Activated naive CD4-positive, alpha-beta T cell treated with anti-CD3 and anti-CD28 coated beads, Interleukin-2, amount 10 ng/mL, durations not matched to agents 7 days and 5 days (primary cell): ENCODE measurements around the gene BATF2.
"Not testable (repeated sequence)": the region's sequence is repeated elsewhere in the genome, so short reads cannot be mapped to it uniquely, and the experiment has no call there.

Experiments
- CTCF ChIA-PET: fragments of 350-600 bp; sonication (Branson Sonifier 250); formaldehyde crosslinking; loops from one replicate; lab custom pipeline; 2021; ENCODE audit warnings: antibody characterized with exemption; lab: Charles Lee
- DNase-seq: peaks from one replicate; pipeline ENCODE4 v3.0.0-alpha.2; 2020
- H3K27ac Mint-ChIP-seq: one replicate; pipeline ENCODE4 v1.8.0; 2021; ENCODE audit warnings: mild to moderate bottlenecking, moderate library complexity, mixed read lengths
- H3K27me3 Mint-ChIP-seq: one replicate; pipeline ENCODE4 v1.8.0; 2021; ENCODE audit warnings: mild to moderate bottlenecking, mixed read lengths
- H3K36me3 Mint-ChIP-seq: one replicate; pipeline ENCODE4 v1.8.0; 2021; ENCODE audit warnings: mixed read lengths
- H3K4me1 Mint-ChIP-seq: one replicate; pipeline ENCODE4 v1.8.0; 2021; ENCODE audit warnings: mixed read lengths
- H3K4me3 Mint-ChIP-seq: one replicate; pipeline ENCODE4 v1.8.0; 2021; ENCODE audit warnings: mild to moderate bottlenecking, moderate library complexity, mixed read lengths
- H3K9me3 Mint-ChIP-seq: one replicate; pipeline ENCODE4 v1.8.0; 2021; ENCODE audit warnings: mixed read lengths

Gene BATF2

DNA sequence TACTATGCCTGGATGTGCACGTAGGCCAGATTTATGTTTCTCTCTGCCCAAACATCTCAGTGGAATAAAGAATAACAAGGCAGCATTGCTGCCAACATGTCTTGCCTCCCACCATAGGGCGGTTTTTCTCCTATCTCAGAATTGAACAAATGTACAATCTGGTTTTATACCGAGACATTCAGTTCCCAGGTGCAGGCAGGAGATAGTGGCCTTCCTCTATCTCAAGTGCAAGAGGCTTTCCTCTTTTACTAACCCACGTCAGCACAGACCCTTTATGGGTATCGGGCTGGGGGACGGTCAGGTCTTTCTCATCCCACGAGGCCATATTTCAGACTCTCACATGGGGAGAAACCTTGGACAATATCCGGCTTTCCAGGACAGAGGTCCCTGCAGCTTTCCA lies 26.7 kb upstream of the BATF2 start:
- H3K4me3 Mint-ChIP-seq, H3K27me3 Mint-ChIP-seq, H3K9me3 Mint-ChIP-seq, CTCF ChIA-PET, H3K36me3 Mint-ChIP-seq, DNase-seq, H3K27ac Mint-ChIP-seq: not testable (repeated sequence)
- peaks cover 16% of the 10 kb centered on the region for H3K4me1 Mint-ChIP-seq

- CTCF ChIA-PET = no interaction called here
- no peaks in the 10 kb centered on the region for H3K9me3 Mint-ChIP-seq
- peaks cover 5% of the 10 kb centered on the region for H3K4me1 Mint-ChIP-seq
- H3K27ac Mint-ChIP-seq = no peak overlapping the region
- H3K4me3 Mint-ChIP-seq = no peak overlapping the region
- DNase-seq = no peak
- H3K36me3 Mint-ChIP-seq = peaks cover 19% of the 10 kb centered on the region
- H3K27me3 Mint-ChIP-seq = no peaks in the 10 kb centered on the region
These were observed 24.7 kb upstream of the BATF2 start for GRCh38 chr11:65021509-65021908.

GRCh38 chr11:65021003-65021402 lies 24.2 kb upstream of the BATF2 start:
- no peak overlapping the region for H3K4me3 Mint-ChIP-seq
- no peaks in the 10 kb centered on the region for H3K9me3 Mint-ChIP-seq
- CTCF ChIA-PET = no interaction called here

GRCh38 chr11:65019824-65020223 lies 23.1 kb upstream of the BATF2 start:
- no peaks in the 10 kb centered on the region for H3K27me3 Mint-ChIP-seq
- H3K27ac Mint-ChIP-seq = no peak overlapping the region
- no peak overlapping the region for H3K4me3 Mint-ChIP-seq
- H3K36me3 Mint-ChIP-seq = peaks cover 25% of the 10 kb centered on the region
- DNase-seq = no peak
- CTCF ChIA-PET = no interaction called here
- no peaks in the 10 kb centered on the region for H3K9me3 Mint-ChIP-seq
- H3K4me1 Mint-ChIP-seq = peaks cover 20% of the 10 kb centered on the region

More at GRCh38 chr11:65021003-65021402, 24.2 kb upstream of the BATF2 start:
- Mint-ChIP-seq H3K36me3 (peaks cover 23% of the 10 kb centered on the region), H3K27ac (no peak overlapping the region), H3K27me3 (no peaks in the 10 kb centered on the region), H3K4me1 (peaks cover 9% of the 10 kb centered on the region)
- no peak for DNase-seq

- no peaks in the 10 kb centered on the region for H3K9me3 Mint-ChIP-seq
- H3K27ac Mint-ChIP-seq = no peak overlapping the region
- CTCF ChIA-PET = interaction anchor here (0.7 to 0.8 kb wide), 2 partner anchors 18 to 100 kb away, joined by 3 read pairs; partner anchors contain the start of gene ZNHIT2
- no peak for DNase-seq
- H3K36me3 Mint-ChIP-seq = peaks cover 25% of the 10 kb centered on the region
- H3K4me3 Mint-ChIP-seq = no peak overlapping the region
- H3K27me3 Mint-ChIP-seq = peaks cover 4% of the 10 kb centered on the region
- H3K4me1 Mint-ChIP-seq = peaks cover 30% of the 10 kb centered on the region
These were observed 21.2 kb upstream of the BATF2 start for GRCh38 chr11:65017937-65018336.

DNA sequence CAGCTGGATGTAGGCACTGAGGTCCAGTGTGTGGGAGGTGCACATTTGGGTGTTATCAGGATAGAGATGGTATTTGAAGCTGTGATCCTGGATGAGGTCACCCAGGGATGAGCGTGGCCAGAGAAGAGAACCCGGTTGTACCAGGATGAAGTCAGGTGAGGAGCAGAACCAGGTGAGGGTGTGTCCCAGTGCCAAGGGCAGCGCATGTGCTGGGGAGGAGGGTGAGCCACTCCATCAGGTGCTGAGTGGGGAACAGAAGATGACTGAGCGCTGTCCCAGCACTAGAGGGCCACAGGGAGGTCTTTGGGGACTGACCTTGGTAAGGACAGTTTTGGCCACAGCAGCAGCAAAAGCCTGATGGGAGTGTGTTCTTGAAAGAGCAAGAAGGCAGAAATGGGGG lies 19.9 kb upstream of the BATF2 start:
- Mint-ChIP-seq H3K9me3 (no peaks in the 10 kb centered on the region), H3K4me1 (peaks cover 32% of the 10 kb centered on the region), H3K36me3 (peaks cover 19% of the 10 kb centered on the region), H3K27ac (peak overlapping the region; percentile 17), H3K27me3 (peaks cover 7% of the 10 kb centered on the region), H3K4me3 (peak overlapping the region; percentile 9)
- DNase-seq = no peak
- CTCF ChIA-PET = no interaction called here

GRCh38 chr11:65014726-65015227 lies 18.0 kb upstream of the BATF2 start:
- CTCF ChIA-PET = interaction anchor here (0.6 to 6.6 kb wide), 19 partner anchors 12 to 310 kb away, joined by 3 to 42 read pairs (median 4); partner anchors contain the start of genes CDC42BPG, MAJIN, SAC3D1 and SNX15
- H3K27me3 Mint-ChIP-seq = peaks cover 15% of the 10 kb centered on the region
- peaks cover 32% of the 10 kb centered on the region for H3K4me1 Mint-ChIP-seq
- no peak for DNase-seq
- no peaks in the 10 kb centered on the region for H3K9me3 Mint-ChIP-seq
- H3K36me3 Mint-ChIP-seq = peaks cover 17% of the 10 kb centered on the region
- peak overlapping the region; percentile 89 for H3K4me3 Mint-ChIP-seq
- H3K27ac Mint-ChIP-seq = peak overlapping the region; percentile 94

DNA sequence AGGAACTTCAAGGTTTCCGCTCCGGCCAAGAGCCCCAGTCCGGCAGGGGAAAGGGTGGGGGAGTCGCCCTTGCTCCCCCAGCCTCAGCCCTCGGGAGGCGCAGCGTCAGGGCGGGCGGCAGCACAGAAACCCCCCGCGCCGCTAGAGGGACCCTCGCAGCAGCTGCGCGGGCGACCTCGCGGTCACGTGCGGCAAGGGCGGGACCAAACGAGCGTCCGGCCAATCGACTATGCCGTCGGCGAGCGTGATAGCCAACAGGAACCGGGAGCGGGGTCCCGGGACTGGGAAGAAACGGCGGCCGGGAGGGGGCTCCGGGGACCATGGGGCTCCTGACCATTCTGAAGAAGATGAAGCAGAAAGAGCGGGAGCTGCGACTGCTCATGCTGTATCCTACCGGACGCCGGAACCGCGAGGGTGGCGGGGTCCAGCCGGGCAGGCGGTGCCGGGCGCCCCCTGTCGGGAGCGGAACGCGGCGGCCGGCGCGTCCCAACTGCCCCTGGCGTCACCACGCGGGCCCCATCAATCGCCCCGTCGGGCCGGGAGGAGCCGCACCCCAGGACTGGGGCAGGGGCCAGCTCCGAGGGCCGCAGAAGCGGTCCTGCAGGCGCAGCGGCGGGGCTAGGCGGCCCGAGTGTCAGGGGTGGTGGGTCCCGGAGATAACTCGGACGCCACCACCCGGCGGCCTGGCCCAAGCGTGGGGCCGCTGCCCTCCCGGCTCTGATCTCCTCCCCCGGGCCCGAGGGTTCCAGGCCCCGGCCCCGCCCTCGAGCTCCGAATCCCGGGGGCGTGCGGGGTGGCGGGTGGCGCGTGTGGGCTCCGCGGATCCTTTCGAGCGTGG lies 17.3 kb upstream of the BATF2 start, which contains the start of gene ARL2:
TSS of gene ARL2 (plus strand) at position 273 of the 838 bp plus-strand sequence. CDS start at position 321, 48 bp downstream.
- Mint-ChIP-seq H3K27me3 (peaks cover 15% of the 10 kb centered on the region), H3K9me3 (no peaks in the 10 kb centered on the region), H3K4me1 (peaks cover 32% of the 10 kb centered on the region), H3K4me3 (peak within 1 kb of the TSS; percentile 89), H3K27ac (peak within 1 kb of the TSS; percentile 98), H3K36me3 (peaks cover 15% of the 10 kb centered on the region)
- CTCF ChIA-PET = interaction anchor here (0.8 to 6.6 kb wide), 23 partner anchors 12 to 301 kb away, joined by 3 to 42 read pairs (median 4); partner anchors contain the start of genes BATF2, CDC42BPG, MAJIN and SAC3D1
- peak; percentile 90 for DNase-seq

- CTCF ChIA-PET = interaction anchor here (0.8 to 6.6 kb wide), 27 partner anchors 10 to 302 kb away, joined by 3 to 42 read pairs (median 4); partner anchors contain the start of genes BATF2, CDC42BPG, FAU and SAC3D1
- H3K27me3 Mint-ChIP-seq = peaks cover 15% of the 10 kb centered on the region
- H3K36me3 Mint-ChIP-seq = peaks cover 15% of the 10 kb centered on the region
- peak overlapping the region; percentile 85 for H3K4me3 Mint-ChIP-seq
- peak overlapping the region; percentile 98 for H3K27ac Mint-ChIP-seq
- peaks cover 32% of the 10 kb centered on the region for H3K4me1 Mint-ChIP-seq
- DNase-seq = peak; percentile 95
- H3K9me3 Mint-ChIP-seq = no peaks in the 10 kb centered on the region
These were observed 16.5 kb upstream of the BATF2 start for GRCh38 chr11:65013130-65013887.

- Mint-ChIP-seq H3K27ac (no peak overlapping the region), H3K36me3 (no peaks in the 10 kb centered on the region), H3K9me3 (no peaks in the 10 kb centered on the region), H3K4me3 (no peak overlapping the region), H3K4me1 (peaks cover 9% of the 10 kb centered on the region), H3K27me3 (peaks cover 23% of the 10 kb centered on the region)
- CTCF ChIA-PET = interaction anchor here (1.2 kb wide), 1 partner anchor 24 kb away, joined by 3 read pairs; no protein-coding TSS in a partner anchor
- no peak for DNase-seq
These were observed 12.1 kb upstream of the BATF2 start for GRCh38 chr11:65008873-65009272.

- Mint-ChIP-seq H3K27ac (no peak overlapping the region), H3K27me3 (peaks cover 25% of the 10 kb centered on the region), H3K4me3 (no peak overlapping the region), H3K4me1 (peaks cover 3% of the 10 kb centered on the region), H3K9me3 (no peaks in the 10 kb centered on the region), H3K36me3 (no peaks in the 10 kb centered on the region)
- CTCF ChIA-PET = interaction anchor here (0.7 kb wide), 1 partner anchor 10 kb away, joined by 3 read pairs; no protein-coding TSS in a partner anchor
- DNase-seq = no peak
These were observed 11.2 kb upstream of the BATF2 start for GRCh38 chr11:65008016-65008415.

DNA sequence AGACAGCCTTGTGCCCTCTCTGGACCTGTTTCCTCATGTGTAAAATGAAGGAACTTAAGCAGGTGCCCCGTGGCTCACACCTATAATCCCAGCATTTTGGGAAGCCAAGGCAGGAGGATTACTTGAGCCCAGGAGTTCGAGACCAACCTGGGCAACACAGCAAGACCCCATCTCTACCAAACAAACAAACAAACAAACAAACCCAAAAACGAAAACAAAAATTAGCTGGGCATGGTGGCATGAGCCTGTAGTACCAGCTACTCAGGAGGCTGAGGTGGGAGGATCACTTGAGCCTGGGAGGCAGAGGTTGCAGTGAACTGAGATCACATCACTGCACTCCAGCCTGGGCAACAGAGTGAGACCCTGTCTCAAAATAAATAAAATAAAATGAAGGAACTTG lies 7.2 kb upstream of the BATF2 start:
- H3K9me3 Mint-ChIP-seq, H3K4me1 Mint-ChIP-seq, H3K27ac Mint-ChIP-seq, H3K36me3 Mint-ChIP-seq, DNase-seq, H3K4me3 Mint-ChIP-seq: not testable (repeated sequence)
- CTCF ChIA-PET = interaction anchor here (1.4 to 1.6 kb wide), 2 partner anchors 9 to 160 kb away, joined by 4 to 5 read pairs; no protein-coding TSS in a partner anchor
- peaks cover 14% of the 10 kb centered on the region for H3K27me3 Mint-ChIP-seq

- Mint-ChIP-seq H3K9me3 (no peaks in the 10 kb centered on the region), H3K27ac (no peak overlapping the region), H3K4me1 (peaks cover 16% of the 10 kb centered on the region), H3K27me3 (peaks cover 14% of the 10 kb centered on the region), H3K4me3 (no peak overlapping the region), H3K36me3 (no peaks in the 10 kb centered on the region)
- CTCF ChIA-PET = interaction anchor here (1.4 to 1.6 kb wide), 2 partner anchors 10 to 160 kb away, joined by 4 to 5 read pairs; no protein-coding TSS in a partner anchor
- DNase-seq = no peak
These were observed 6.5 kb upstream of the BATF2 start for GRCh38 chr11:65003282-65003681.
